ENCODE data around the gene NPEPL1. TPM values are rescaled to one million over a fixed set of nuclear protein-coding genes. Genes with fewer than 3 reads are reported as not detected.
"Not testable (repeated sequence)": the region's sequence is repeated elsewhere in the genome, so short reads cannot be mapped to it uniquely, and the experiment has no call there.

The NPEPL1 gene
- total RNA-seq, 4 donors from 2014 or later = 41.6 to 56.0 (median 47.2) TPM

DNA sequence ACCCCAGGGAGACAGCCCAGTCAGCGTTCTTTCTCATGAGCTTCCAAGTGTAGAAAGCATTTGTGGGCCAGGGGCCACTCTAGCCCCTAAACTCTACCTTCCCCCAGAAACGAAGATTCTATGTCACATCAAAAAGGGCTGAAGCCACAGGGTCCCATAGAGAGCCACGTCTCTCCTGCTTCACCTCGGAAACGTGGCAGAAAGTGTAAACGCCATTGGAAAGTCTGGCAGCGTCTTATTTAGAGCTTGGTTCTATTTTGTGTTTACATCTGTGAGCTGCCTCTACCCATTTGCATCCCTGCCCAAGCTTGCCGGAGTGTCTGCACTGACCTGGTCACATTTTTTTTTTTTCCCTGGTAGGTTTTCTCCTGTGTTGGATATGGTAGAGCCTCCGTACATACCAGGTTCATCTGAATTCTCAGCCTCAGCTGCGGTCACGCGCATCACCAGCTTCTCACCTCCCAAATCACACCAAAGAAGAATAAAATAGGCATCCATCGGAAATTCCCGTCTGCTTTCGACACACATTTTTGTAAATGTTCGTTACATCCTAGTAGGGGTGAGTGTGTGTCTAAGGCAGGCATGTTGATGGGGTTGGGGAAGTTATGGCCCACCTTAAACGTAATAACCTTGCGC, 62.6 kb downstream of the NPEPL1 start:
- no peak overlapping the region for H3K27ac ChIP-seq
- TF ChIP-seq, protein P1, sequence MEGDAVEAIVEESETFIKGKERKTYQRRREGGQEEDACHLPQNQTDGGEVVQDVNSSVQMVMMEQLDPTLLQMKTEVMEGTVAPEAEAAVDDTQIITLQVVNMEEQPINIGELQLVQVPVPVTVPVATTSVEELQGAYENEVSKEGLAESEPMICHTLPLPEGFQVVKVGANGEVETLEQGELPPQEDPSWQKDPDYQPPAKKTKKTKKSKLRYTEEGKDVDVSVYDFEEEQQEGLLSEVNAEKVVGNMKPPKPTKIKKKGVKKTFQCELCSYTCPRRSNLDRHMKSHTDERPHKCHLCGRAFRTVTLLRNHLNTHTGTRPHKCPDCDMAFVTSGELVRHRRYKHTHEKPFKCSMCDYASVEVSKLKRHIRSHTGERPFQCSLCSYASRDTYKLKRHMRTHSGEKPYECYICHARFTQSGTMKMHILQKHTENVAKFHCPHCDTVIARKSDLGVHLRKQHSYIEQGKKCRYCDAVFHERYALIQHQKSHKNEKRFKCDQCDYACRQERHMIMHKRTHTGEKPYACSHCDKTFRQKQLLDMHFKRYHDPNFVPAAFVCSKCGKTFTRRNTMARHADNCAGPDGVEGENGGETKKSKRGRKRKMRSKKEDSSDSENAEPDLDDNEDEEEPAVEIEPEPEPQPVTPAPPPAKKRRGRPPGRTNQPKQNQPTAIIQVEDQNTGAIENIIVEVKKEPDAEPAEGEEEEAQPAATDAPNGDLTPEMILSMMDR (IDR thresholded peaks at IDR 0.05) = no peak
- no peak for TF ChIP-seq POLR2A (IDR thresholded peaks at IDR 0.05)
- intact Hi-C loops (cut with DNase I) = no loop called here
- no peaks in the 10 kb centered on the region for H3K4me1 ChIP-seq
- H3K27me3 ChIP-seq = no peaks in the 10 kb centered on the region
- 87 to 88% methylated on average over 18 of the region's 18 CpGs for WGBS, 2 donors
- no peaks in the 10 kb centered on the region for H3K36me3 ChIP-seq
- H3K4me3 ChIP-seq (replicated peaks in 1 of 3) = no peak overlapping the region
- no peak for DNase-seq
- H3K9me3 ChIP-seq = no peaks in the 10 kb centered on the region

- H3K9me3 ChIP-seq = no peaks in the 10 kb centered on the region
- no peak overlapping the region for H3K27ac ChIP-seq
- WGBS, 2 donors = 77 to 85% methylated on average over 28 of the region's 28 CpGs
- H3K4me3 ChIP-seq (replicated peaks in 1 of 3) = no peak overlapping the region
- no peak for TF ChIP-seq POLR2A (IDR thresholded peaks at IDR 0.05)
- TF ChIP-seq, protein P1 (IDR thresholded peaks at IDR 0.05) = no peak
- no peaks in the 10 kb centered on the region for H3K4me1 ChIP-seq
- H3K27me3 ChIP-seq = no peaks in the 10 kb centered on the region
- no peak for DNase-seq
- intact Hi-C loops (cut with DNase I) = no loop called here
- no peaks in the 10 kb centered on the region for H3K36me3 ChIP-seq
These were observed 63.3 kb downstream of the NPEPL1 start for GRCh38 chr20:58755766-58756449.

DNA sequence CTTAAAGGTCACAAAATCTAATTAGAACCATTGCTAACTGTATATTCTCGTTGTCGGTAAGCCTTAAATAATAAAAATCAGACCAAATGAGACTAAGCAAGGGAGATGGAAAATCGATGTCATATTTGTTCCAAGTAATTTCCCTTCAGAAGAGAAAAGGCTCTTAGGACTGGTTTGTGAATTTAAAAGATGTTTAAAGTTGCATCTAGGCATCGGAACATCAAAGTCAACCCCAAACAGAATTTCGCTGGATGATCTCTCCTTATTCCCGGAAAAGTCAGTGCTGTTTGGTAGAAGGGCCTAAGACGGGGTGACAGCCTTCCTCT, 63.8 kb downstream of the NPEPL1 start:
- WGBS, 2 donors = 70 to 81% methylated on average over 7 of the region's 7 CpGs
- TF ChIP-seq POLR2A (IDR thresholded peaks at IDR 0.05) = no peak

GRCh38 chr20:58757647-58758046, 65.0 kb downstream of the NPEPL1 start:
- H3K27ac ChIP-seq; H3K27me3 ChIP-seq; H3K4me1 ChIP-seq; DNase-seq; H3K36me3 ChIP-seq; H3K9me3 ChIP-seq; H3K4me3 ChIP-seq (replicated peaks in 1 of 3); intact Hi-C loops (cut with DNase I): not testable (repeated sequence)
- 92 to 96% methylated on average over 5 of the region's 5 CpGs for WGBS, 2 donors

More for the DNA sequence above, 63.8 kb downstream of the NPEPL1 start:
- no peaks in the 10 kb centered on the region for H3K36me3 ChIP-seq
- intact Hi-C loops (cut with DNase I) = no loop called here
- no peak overlapping the region for H3K4me3 ChIP-seq (replicated peaks in 1 of 3)
- no peaks in the 10 kb centered on the region for H3K4me1 ChIP-seq
- H3K27ac ChIP-seq = no peak overlapping the region
- H3K9me3 ChIP-seq = no peaks in the 10 kb centered on the region
- no peaks in the 10 kb centered on the region for H3K27me3 ChIP-seq
- no peak for DNase-seq

GRCh38 chr20:58759947-58760346, 67.3 kb downstream of the NPEPL1 start:
- intact Hi-C loops (cut with DNase I) = no loop called here
- no peak for DNase-seq
- Histone ChIP-seq H3K36me3 (no peaks in the 10 kb centered on the region), H3K9me3 (no peaks in the 10 kb centered on the region), H3K27me3 (no peaks in the 10 kb centered on the region), H3K27ac (no peak overlapping the region), H3K4me3 (replicated peaks in 1 of 3) (no peak overlapping the region), H3K4me1 (no peaks in the 10 kb centered on the region)
- no peak for TF ChIP-seq POLR2A (IDR thresholded peaks at IDR 0.05)
- TF ChIP-seq, protein P1 (IDR thresholded peaks at IDR 0.05) = no peak
- WGBS, 2 donors = 84 to 89% methylated on average over 3 of the region's 3 CpGs

DNA sequence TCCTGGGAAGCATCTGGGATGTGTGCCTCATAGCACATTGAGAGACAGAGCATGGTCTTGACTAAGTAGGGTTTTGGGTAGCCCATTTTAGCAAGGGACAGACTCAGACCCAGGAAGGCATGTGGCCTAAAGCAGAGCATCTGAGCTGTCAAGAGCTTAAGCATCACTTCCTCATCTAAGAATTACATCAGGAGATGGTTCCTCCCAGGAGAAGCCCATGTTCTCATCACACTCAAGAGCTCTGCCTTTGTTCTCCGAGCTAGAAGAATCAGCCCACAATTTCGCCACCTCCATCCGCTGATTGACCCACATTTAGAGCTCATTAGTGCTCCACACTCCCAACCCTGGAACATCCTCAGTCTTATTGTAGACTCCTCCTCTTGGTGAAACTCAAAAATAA, 68.3 kb downstream of the NPEPL1 start:
- H3K4me1 ChIP-seq = no peaks in the 10 kb centered on the region
- DNase-seq = no peak
- WGBS, 2 donors = 91 to 92% methylated on average over 3 of the region's 3 CpGs
- no peak overlapping the region for H3K4me3 ChIP-seq (replicated peaks in 1 of 3)
- no peak for TF ChIP-seq POLR2A (IDR thresholded peaks at IDR 0.05)
- TF ChIP-seq, protein P1 (IDR thresholded peaks at IDR 0.05) = no peak
- H3K27me3 ChIP-seq = no peaks in the 10 kb centered on the region
- intact Hi-C loops (cut with DNase I) = no loop called here
- no peaks in the 10 kb centered on the region for H3K9me3 ChIP-seq
- H3K36me3 ChIP-seq = no peaks in the 10 kb centered on the region
- H3K27ac ChIP-seq = no peak overlapping the region
